ENCODE measurements around the gene PAGR1. TPM values are rescaled to one million over a fixed set of nuclear protein-coding genes. Genes with fewer than 3 reads are reported as not detected.

The PAGR1 gene
- total and polyA plus RNA-seq, 2 of the 4 experiments (the other 2 are of a cell fraction): 10.6 to 22.1 TPM

GRCh38 chr16:29777576-29778350 lies 38.2 kb upstream of the PAGR1 start, which contains the start of gene ZG16:
TSS of gene ZG16 (plus strand) at chr16:29778256. CDS start at chr16:29779267, 1,011 bp downstream.
- CTCF ChIA-PET: no interaction called here
- Histone ChIP-seq H3K79me1 (ENCODE audit: low read depth in 1 of 2, low read length in 2 of 2) (no peaks in the 10 kb centered on the region), H2BK120ac (ENCODE audit: low read depth, low read length) (no peak within 1 kb of the TSS), H2BK5ac (ENCODE audit: low read depth, low read length, poor library complexity, severe bottlenecking) (no peak within 1 kb of the TSS), H3K4me3 (ENCODE audit: insufficient read depth, low read depth, low read length) (no peak within 1 kb of the TSS), H4K91ac (ENCODE audit: insufficient read depth, low read depth, low read length) (no peak within 1 kb of the TSS), H2BK20ac (ENCODE audit: low read depth, low read length) (no peak within 1 kb of the TSS), H3K27ac (ENCODE audit: insufficient read depth, low read length) (no peak within 1 kb of the TSS), H4K5ac (ENCODE audit: low read depth, low read length) (no peak within 1 kb of the TSS), H4K20me1 (ENCODE audit: insufficient read depth, low read length) (no peaks in the 10 kb centered on the region), H3K4me1 (ENCODE audit: control insufficient read depth, insufficient read depth, low read length) (peaks cover 1% of the 10 kb centered on the region; the same call in 1 of the 2 replicates), H3K4ac (ENCODE audit: low read depth, low read length) (no peak within 1 kb of the TSS), H2AK5ac (ENCODE audit: low read depth, low read length) (no peak within 1 kb of the TSS), H3K14ac (replicated peaks; ENCODE audit: low read depth, low read length) (no peak within 1 kb of the TSS), H3K9ac (ENCODE audit: low read depth, low read length) (no peak within 1 kb of the TSS), H3K9me1 (ENCODE audit: insufficient read depth, low read length) (no peaks in the 10 kb centered on the region), H3K27me3 (ENCODE audit: control insufficient read depth, insufficient read depth, low read length) (peaks cover 38% of the 10 kb centered on the region), H3K4me2 (ENCODE audit: low read depth, low read length) (no peak within 1 kb of the TSS), H2BK15ac (ENCODE audit: low read depth, low read length) (no peak within 1 kb of the TSS), H3K18ac (ENCODE audit: low read depth, low read length) (no peak within 1 kb of the TSS), H2AK9ac (replicated peaks; ENCODE audit: low read depth, low read length, poor library complexity) (no peak within 1 kb of the TSS), H4K8ac (ENCODE audit: low read depth in 2 of 2, low read length in 2 of 2) (no peak within 1 kb of the TSS), H3K56ac (ENCODE audit: extremely low read depth, insufficient read depth, low read length) (no peak within 1 kb of the TSS), H3K36me3 (ENCODE audit: control insufficient read depth, insufficient read depth, low read length) (no peaks in the 10 kb centered on the region), H3K9me3 (ENCODE audit: control insufficient read depth, insufficient read depth, low read length) (no peaks in the 10 kb centered on the region), H3K23ac (ENCODE audit: low read depth, low read length) (no peak within 1 kb of the TSS), H2AFZ (replicated peaks; ENCODE audit: low read length, poor library complexity) (no peak within 1 kb of the TSS)
- BruUV-seq (replicated peaks): no TSS peak
- dilution Hi-C loops (cut with HindIII; ENCODE audit: low sequenced_read_pairs, unreplicated experiment): no loop called here
- DNase-seq: no peak
- no peak for ATAC-seq (ENCODE audit: low read depth)
- TF ChIP-seq CHD1 (IDR thresholded peaks at IDR 0.05; ENCODE audit: low read depth, low read length): no peak
- TF ChIP-seq MXI1 (IDR thresholded peaks at IDR 0.05; ENCODE audit: borderline replicate concordance, low read depth, low read length): no peak
- TF ChIP-seq MAFK (IDR thresholded peaks at IDR 0.05; ENCODE audit: low read depth, low read length): no peak
- no peak for TF ChIP-seq CTCF (conservative IDR thresholded peaks at IDR 0.05; ENCODE audit: low read depth, low read length)
- no peak for TF ChIP-seq RCOR1 (IDR thresholded peaks at IDR 0.05; ENCODE audit: insufficient replicate concordance, low read length)
- no peak for TF ChIP-seq NFE2L2 (IDR thresholded peaks at IDR 0.05; ENCODE audit: low read depth, low read length)
- TF ChIP-seq RAD21 (IDR thresholded peaks at IDR 0.05; ENCODE audit: low read length): no peak
- no peak for TF ChIP-seq FOS (IDR thresholded peaks at IDR 0.05; ENCODE audit: low read depth, low read length)
- TF ChIP-seq CEBPB (IDR thresholded peaks at IDR 0.05; ENCODE audit: low read depth, low read length): no peak
- TF ChIP-seq, protein P1, sequence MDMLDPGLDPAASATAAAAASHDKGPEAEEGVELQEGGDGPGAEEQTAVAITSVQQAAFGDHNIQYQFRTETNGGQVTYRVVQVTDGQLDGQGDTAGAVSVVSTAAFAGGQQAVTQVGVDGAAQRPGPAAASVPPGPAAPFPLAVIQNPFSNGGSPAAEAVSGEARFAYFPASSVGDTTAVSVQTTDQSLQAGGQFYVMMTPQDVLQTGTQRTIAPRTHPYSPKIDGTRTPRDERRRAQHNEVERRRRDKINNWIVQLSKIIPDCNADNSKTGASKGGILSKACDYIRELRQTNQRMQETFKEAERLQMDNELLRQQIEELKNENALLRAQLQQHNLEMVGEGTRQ (IDR thresholded peaks at IDR 0.05; ENCODE audit: low read depth, low read length): no peak
- TF ChIP-seq BHLHE40 (IDR thresholded peaks at IDR 0.05; ENCODE audit: low read depth, low read length): no peak
- no peak for TF ChIP-seq RFX5 (IDR thresholded peaks at IDR 0.05; ENCODE audit: low read depth, low read length)
- TF ChIP-seq, protein P2, sequence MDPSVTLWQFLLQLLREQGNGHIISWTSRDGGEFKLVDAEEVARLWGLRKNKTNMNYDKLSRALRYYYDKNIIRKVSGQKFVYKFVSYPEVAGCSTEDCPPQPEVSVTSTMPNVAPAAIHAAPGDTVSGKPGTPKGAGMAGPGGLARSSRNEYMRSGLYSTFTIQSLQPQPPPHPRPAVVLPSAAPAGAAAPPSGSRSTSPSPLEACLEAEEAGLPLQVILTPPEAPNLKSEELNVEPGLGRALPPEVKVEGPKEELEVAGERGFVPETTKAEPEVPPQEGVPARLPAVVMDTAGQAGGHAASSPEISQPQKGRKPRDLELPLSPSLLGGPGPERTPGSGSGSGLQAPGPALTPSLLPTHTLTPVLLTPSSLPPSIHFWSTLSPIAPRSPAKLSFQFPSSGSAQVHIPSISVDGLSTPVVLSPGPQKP (IDR thresholded peaks at IDR 0.05; ENCODE audit: borderline replicate concordance, low read depth, low read length): no peak
- TF ChIP-seq MAZ (IDR thresholded peaks at IDR 0.05; ENCODE audit: borderline replicate concordance, low read depth, low read length): no peak
- no peak for TF ChIP-seq POLR2A (IDR thresholded peaks at IDR 0.05; ENCODE audit: low read depth, low read length)
- no peak for TF ChIP-seq SMC3 (IDR thresholded peaks at IDR 0.05; ENCODE audit: low read depth, low read length)
- in situ Hi-C loops (cut with MboI; ENCODE audit: low sequenced_read_pairs): no loop called here
- POLR2A ChIA-PET (ENCODE audit: unreplicated experiment): no interaction called here
- intact Hi-C loops (cut with micrococcal nuclease): no loop called here
- WGBS, 2 experiments (ENCODE audit: extremely low coverage in 2 of 2, insufficient read length in 1 of 2): 68% methylated on average over 4 of the region's 10 CpGs; no CpG with 5 or more reads in 1 of the 2 experiments
